ENCODE data around the gene LNP1. TPM values are rescaled to one million over a fixed set of nuclear protein-coding genes. Genes with fewer than 3 reads are reported as not detected.

LNP1 gene
- total and polyA plus RNA-seq, 2 of the 13 experiments (the other 11 are each of a cell fraction or from before 2014, with no cell fraction given), result 3.6 to 7.0 TPM

GRCh38 chr3:100436951-100437350, 35.6 kb downstream of the LNP1 start:
- BruUV-seq (replicated peaks), result no TSS peak
- Histone ChIP-seq H3K36me3 (replicated peaks in 1 of 2; ENCODE audit: control insufficient read depth in 1 of 2, insufficient read depth in 2 of 2, low read length in 2 of 2) (peaks cover 0 to 2% of the 10 kb centered on the region in 2 experiments; a peak in 2 of 5 replicates), H2AFZ (ENCODE audit: low read length) (no peak overlapping the region), H3K27ac (ENCODE audit: extremely low read length, insufficient read depth, low read length) (no peak overlapping the region), H3K4me1 (ENCODE audit: insufficient read depth, low read length) (no peaks in the 10 kb centered on the region), H4K20me1 (ENCODE audit: insufficient read depth, low read length) (no peaks in the 10 kb centered on the region), H3K27me3 (ENCODE audit: control insufficient read depth in 1 of 2, insufficient read depth in 2 of 2, low read length in 2 of 2) (no peaks in the 10 kb centered on the region), H3K9me3 (ENCODE audit: low read length) (no peaks in the 10 kb centered on the region), H3K4me2 (ENCODE audit: low read depth, low read length) (no peak overlapping the region), H3K9ac (ENCODE audit: insufficient read depth, low read depth, low read length) (no peak overlapping the region), H3K79me2 (ENCODE audit: insufficient read depth, low read length) (no peaks in the 10 kb centered on the region), H3K4me3 (replicated peaks in 1 of 3; ENCODE audit: insufficient read depth in 1 of 3, low read depth in 2 of 3, low read length in 3 of 3) (no peak overlapping the region)
- TF ChIP-seq ZNF12 (CRISPR knock-in tag; IDR thresholded peaks at IDR 0.05) (peak; percentile 97), TRIM24 (CRISPR knock-in tag; IDR thresholded peaks at IDR 0.05) (no peak)
- no peak for FAIRE-seq
- in situ Hi-C loops (cut with HindIII; ENCODE audit: extremely low pct_ligation_motif_present, low pct_unique_long_range_greater_than_20kb) (no loop called here), intact Hi-C loops (cut with micrococcal nuclease; ENCODE audit: unreplicated experiment) (no loop called here)
- ChIA-PET POLR2A (no interaction called here), CTCF (ENCODE audit: low intra/inter-chr PET ratio, low total read pairs) (no interaction called here)
- WGBS (ENCODE audit: low lambda C conversion rate), result 94% methylated on average over 2 of the region's 2 CpGs
- DNase-seq (ENCODE audit: low spot score), result no peak
- ATAC-seq, result no peak

- Histone ChIP-seq H3K27me3 (ENCODE audit: control insufficient read depth in 1 of 2, insufficient read depth in 2 of 2, low read length in 2 of 2) (no peaks in the 10 kb centered on the region), H3K9ac (ENCODE audit: insufficient read depth, low read depth, low read length) (no peak overlapping the region), H3K4me3 (replicated peaks in 1 of 3; ENCODE audit: insufficient read depth in 1 of 3, low read depth in 2 of 3, low read length in 3 of 3) (no peak overlapping the region), H4K20me1 (ENCODE audit: insufficient read depth, low read length) (no peaks in the 10 kb centered on the region), H3K4me2 (ENCODE audit: low read depth, low read length) (no peak overlapping the region), H2AFZ (ENCODE audit: low read length) (no peak overlapping the region), H3K36me3 (replicated peaks in 1 of 2; ENCODE audit: control insufficient read depth in 1 of 2, insufficient read depth in 2 of 2, low read length in 2 of 2) (peaks cover 0 to 2% of the 10 kb centered on the region in 2 experiments; a peak in 2 of 5 replicates), H3K9me3 (ENCODE audit: low read length) (no peaks in the 10 kb centered on the region), H3K79me2 (ENCODE audit: insufficient read depth, low read length) (no peaks in the 10 kb centered on the region), H3K4me1 (ENCODE audit: insufficient read depth, low read length) (no peaks in the 10 kb centered on the region), H3K27ac (ENCODE audit: extremely low read length, insufficient read depth, low read length) (no peak overlapping the region)
- BruUV-seq (replicated peaks), result no TSS peak
- no peak for TF ChIP-seq ZFY (CRISPR knock-in tag; IDR thresholded peaks at IDR 0.05)
- TF ChIP-seq MAFK (conservative IDR thresholded peaks at IDR 0.05 in 1 of 2, IDR thresholded peaks at IDR 0.05 in 1 of 2; ENCODE audit: low read length in 2 of 2), result peak; percentile 3 to 38; a peak in 2 of 4 replicates
- TF ChIP-seq MAFF (IDR thresholded peaks at IDR 0.05; ENCODE audit: low read depth, low read length), result 0 out of 2 replicates have a peak, but pooled peaks have one; percentile 11
- TF ChIP-seq STAT5B (CRISPR knock-in tag; IDR thresholded peaks at IDR 0.05), result no peak
- WGBS (ENCODE audit: low lambda C conversion rate), result 94% methylated on average over 3 of the region's 3 CpGs
- ATAC-seq, result no peak
- ChIA-PET POLR2A (no interaction called here), CTCF (ENCODE audit: low intra/inter-chr PET ratio, low total read pairs) (no interaction called here)
- in situ Hi-C loops (cut with HindIII; ENCODE audit: extremely low pct_ligation_motif_present, low pct_unique_long_range_greater_than_20kb), result no loop called here
- no peak for FAIRE-seq
- intact Hi-C loops (cut with micrococcal nuclease; ENCODE audit: unreplicated experiment), result no loop called here
- no peak for DNase-seq (ENCODE audit: low spot score)
Observed at GRCh38 chr3:100437721-100438622, 36.6 kb downstream of the LNP1 start.
